ENCODE results near the gene RIPPLY1.

DNA sequence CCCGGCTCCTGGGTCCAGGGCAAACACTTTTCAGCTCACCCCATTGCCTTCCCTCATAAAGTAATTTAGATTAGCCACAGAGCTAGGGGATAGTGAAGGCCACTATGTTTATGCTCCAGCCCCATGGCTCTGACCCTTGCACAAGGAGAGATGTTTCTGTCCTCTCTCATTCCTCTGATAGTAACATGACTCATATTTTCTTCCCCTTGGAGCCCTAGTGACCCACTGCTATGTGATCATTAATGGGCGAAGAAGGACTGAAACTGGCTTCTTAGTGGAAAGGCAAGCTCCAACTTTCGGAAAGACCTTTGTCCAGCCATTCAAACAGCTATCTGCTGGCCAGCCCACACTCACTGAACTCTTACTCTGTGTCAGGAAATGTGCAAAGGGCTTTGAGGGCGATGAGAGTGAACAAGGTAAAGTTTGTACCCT lies 29.4 kb upstream of the RIPPLY1 start:
- no peak for TF ChIP-seq CTCF (IDR thresholded peaks at IDR 0.05)
- TF ChIP-seq POLR2A (IDR thresholded peaks at IDR 0.05) = no peak
- no peak for TF ChIP-seq POLR2AphosphoS5 (IDR thresholded peaks at IDR 0.05)
- TF ChIP-seq EP300 (IDR thresholded peaks at IDR 0.05) = no peak

Measured in upper lobe of left lung (tissue), 4 donors.